Right forelimb (tissue), 1 donor: ENCODE measurements around the gene NNAT.
"Not testable (repeated sequence)": the region's sequence is repeated elsewhere in the genome, so short reads cannot be mapped to it uniquely, and the experiment has no call there.

Experiments used
- DNase-seq: peaks from one replicate; pipeline ENCODE4 v3.0.0-alpha.2; 2018

Gene NNAT

DNA sequence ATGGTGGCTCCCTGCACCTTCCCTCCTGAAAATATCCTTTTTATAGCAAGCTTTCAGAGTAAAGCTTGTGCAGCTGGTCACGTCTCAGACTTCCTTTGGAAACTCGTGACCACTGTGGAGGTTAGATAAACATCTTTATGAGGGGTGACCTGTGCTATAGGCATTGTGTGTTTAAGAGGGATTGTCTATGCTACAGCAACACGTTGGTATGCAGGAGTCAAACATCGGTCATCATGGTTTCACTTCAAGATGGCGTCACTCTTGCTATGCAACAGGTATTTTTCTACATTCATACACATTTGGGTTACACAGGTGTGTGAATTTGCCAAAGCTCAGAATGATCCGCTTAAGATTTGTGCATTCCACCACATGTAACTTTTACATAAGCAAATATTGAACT, 21.2 kb downstream of the NNAT start:
- no peak for DNase-seq

- DNase-seq: no peak
These were observed 22.8 kb downstream of the NNAT start for GRCh38 chr20:37543828-37544227.

GRCh38 chr20:37544386-37544785, 23.3 kb downstream of the NNAT start:
- no peak for DNase-seq

DNA sequence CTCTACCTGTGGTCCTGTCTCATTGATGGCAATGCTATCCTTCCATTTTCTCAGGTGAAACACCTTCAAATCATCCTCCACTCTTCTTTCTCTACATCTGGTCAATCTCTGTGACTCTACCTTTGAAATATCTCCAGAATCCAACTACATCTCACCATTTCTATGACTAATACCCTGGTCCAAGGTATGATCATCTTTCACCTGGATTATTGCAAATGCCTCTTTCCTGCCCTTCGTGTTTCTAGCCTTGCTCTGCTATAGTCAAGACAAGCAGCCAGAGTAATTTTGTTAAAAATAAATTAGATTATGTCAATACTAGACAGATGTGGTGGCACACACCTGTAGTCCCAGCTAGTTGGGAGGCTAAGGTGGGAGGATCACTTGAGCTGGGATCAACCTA, 24.5 kb downstream of the NNAT start:
- no peak for DNase-seq

DNA sequence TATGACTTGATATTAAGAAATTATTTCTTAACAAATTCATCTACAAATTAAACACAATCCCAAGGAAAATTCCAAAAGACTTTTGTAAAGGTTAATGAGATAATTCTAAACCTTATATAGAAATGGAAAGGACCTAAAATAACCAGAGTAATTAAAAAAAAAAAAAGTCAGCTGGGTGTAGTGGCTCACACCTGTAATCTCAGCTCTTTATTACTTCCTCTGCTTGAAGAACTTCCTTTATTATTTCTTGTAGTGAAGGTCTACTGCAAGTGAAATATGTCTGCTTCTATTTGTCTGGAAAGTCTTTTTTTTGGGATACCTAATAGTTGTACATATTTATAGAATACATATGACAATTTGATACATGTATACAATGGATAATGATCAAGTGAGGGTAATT, 26.9 kb downstream of the NNAT start:
- DNase-seq: no peak

DNA sequence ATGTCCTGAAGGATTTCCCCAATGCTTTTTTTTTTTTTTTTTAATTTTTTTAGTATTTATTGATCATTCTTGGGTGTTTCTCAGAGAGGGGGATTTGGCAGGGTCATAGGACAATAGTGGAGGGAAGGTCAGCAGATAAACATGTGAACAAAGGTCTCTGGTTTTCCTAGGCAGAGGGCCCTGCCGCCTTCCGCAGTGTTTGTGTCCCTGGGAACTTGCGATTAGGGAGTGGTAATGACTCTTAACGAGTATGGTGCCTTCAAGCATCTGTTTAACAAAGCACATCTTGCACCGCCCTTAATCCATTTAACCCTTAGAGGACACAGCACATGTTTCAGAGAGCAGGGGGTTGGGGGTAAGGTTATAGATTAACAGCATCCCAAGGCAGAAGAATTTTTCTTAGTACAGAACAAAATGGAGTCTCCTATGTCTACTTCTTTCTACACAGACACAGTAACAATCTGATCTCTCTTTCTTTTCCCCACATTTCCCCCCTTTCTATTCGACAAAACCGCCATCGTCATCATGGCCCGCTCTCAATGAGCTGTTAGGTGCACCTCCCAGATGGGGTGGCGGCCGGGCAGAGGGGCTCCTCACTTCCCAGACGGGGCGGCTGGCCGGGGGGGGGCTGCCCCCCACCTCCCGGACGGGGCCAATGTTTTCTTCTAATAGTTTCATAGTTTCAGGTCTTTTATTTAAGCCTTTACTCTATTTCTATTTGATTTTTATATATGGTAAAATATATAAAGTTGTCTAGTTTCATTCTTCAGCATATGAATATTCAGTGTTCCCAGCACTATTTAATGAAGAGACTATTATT, 29.3 kb downstream of the NNAT start:
- DNase-seq: not testable (repeated sequence)

DNA sequence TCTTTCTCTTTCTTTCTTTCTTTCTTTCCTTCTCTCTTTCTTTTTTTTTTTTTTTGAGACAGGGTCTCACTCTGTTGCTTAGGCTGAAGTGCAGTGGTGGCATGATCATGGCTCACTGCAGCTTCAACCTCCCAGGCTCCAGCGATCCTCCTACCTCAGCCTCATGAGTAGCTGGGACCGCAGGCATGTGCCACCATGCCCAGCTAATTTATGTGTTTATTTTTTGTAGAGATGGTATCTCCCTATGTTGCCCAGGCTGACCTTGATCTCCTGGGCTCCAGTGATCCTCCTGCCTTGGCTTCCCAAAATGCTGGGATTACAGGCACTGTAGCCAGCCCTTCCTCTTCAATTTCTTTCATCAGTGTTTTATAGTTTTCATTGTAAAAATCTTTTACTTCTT, 30.6 kb downstream of the NNAT start:
- not testable (repeated sequence) for DNase-seq

- no peak for DNase-seq
These were observed 31.4 kb downstream of the NNAT start for GRCh38 chr20:37552415-37552814.

- DNase-seq: not testable (repeated sequence)
These were observed 33.8 kb downstream of the NNAT start for GRCh38 chr20:37554721-37555298.

- no peak for DNase-seq
These were observed 35.5 kb downstream of the NNAT start for GRCh38 chr20:37556538-37556937.

GRCh38 chr20:37558306-37558705, 37.3 kb downstream of the NNAT start:
- no peak for DNase-seq

DNA sequence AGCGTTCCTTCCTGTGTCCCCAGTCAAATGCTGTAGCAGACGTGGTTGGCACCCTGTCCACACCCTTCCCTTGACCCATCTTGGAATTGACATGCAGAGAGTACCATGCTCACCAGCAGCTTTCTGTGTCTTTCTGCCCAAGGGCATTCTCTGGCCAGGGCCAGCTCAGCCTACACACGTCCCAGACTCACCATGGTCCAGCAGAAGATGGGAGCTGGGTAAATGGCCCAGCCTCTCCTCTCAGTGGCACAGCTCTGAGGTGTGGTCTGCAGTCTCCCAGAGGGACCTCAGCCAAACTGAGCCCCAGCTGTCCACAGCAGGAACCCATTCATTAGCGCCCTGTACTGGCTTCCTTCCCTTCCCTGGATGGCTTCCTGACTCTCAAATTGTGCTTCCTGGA, 37.7 kb downstream of the NNAT start:
- no peak for DNase-seq

- DNase-seq: no peak
These were observed 38.4 kb downstream of the NNAT start for GRCh38 chr20:37559312-37560027.

DNA sequence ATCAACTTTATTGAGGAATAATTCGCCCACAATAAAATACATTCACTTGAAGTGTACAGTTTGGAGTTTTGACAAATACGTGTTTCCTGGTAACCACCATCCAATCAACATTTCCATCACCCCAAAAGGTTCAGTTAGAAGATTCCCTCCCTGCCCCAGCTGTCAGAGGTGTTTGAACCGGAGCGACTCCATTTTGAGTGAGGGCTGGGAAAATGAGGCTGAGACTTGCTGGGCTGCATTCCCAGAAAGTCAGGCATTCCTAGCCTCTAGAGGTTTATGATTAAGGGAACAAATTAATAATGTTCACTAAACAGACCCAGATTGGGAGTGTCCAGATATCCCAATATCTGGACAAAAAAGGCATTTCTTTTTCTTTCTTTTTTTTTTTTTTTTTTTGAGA, 39.6 kb downstream of the NNAT start:
- DNase-seq: no peak

DNA sequence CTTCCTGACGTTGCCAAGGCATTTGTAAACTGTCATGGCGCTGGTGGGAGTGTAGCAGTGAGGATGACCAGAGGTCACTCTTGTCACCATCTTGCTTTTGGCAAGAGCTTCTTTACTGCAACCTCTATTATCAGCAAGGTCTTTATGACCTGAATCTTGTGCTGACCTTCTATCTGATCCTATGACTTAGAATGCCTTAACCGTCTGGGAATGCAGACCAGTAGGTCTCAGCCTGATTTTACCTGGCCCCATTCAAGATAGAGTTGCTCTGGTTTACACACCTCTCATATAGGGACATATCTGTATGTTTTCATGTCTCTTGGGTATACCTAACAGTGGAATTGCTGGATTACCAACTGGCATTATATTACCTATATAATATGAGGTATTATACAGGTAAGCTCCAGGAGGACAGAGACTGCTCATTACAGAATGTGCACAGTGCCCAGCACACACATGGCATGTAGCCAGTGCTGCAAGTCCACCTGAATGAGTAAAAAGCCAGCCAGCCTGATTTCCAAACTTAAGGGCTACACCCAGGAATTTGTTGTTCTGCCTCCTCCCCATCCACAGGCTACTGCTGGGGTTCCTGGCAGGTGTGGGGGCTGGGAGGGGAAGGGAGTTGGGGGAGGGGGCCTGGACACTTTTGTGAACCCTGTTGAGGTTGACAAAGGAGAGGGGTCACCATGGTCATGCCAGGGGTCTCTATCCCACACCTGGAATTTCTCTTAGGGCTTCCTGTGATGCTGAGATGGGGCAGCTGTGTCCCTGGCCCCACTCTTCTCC, 41.8 kb downstream of the NNAT start:
- DNase-seq: peak; percentile 9

DNA sequence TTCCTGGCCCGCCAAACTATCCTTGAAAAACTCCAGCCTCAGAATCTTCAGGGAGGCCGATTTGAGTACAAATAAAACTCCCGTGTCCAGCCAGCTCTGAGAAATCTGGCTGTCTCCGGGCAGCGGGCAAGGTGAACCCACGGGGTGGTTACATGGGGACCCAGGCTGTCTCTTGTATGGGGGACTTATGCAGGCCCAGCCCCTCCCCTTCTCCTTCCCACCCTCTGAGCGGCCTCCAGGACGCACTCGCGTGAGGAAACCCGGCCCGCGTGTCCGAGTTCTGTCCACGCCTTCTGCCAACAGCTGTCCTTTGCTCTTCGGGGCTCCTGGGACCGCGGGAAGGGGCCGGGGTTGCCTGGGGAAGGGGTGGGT, 43.0 kb downstream of the NNAT start:
- DNase-seq: peak; percentile 44

DNA sequence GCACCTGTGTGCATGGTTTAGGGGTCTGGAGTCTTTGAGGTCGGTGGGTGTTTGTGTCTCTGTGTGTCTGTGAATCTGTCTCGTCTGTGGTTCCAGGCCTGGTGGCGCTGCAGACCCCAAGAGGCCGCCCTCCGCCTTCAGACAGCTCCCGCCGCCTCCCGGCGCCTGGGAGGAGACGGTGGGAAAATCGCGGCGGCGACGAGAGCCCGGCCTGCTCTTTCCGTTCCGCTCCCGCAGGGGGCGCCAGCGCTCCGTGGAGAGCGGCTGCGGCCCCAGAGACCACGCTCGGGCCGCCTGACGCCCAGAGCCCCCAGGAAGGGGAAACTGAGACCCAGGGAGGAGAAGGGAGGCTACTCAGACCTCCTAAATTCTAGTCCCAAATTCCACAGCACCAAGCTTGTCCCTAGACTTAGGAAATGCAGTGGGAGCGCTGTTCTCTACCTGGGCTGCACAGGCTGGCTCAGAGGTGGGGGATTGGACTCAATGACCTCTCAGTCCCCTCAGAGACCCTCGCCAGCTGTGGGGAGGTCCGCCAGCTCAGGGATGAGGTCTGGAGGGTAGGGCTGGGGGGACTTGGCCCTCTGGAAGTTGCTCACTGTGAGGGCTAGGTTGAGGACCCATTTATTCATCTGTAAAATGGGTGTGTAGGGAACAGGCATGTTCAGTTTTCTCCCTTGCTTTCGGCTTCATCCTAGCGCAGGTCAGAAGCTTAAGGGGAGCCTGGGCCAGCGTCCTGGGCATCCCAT, 43.5 kb downstream of the NNAT start:
- peak; percentile 69 for DNase-seq

DNA sequence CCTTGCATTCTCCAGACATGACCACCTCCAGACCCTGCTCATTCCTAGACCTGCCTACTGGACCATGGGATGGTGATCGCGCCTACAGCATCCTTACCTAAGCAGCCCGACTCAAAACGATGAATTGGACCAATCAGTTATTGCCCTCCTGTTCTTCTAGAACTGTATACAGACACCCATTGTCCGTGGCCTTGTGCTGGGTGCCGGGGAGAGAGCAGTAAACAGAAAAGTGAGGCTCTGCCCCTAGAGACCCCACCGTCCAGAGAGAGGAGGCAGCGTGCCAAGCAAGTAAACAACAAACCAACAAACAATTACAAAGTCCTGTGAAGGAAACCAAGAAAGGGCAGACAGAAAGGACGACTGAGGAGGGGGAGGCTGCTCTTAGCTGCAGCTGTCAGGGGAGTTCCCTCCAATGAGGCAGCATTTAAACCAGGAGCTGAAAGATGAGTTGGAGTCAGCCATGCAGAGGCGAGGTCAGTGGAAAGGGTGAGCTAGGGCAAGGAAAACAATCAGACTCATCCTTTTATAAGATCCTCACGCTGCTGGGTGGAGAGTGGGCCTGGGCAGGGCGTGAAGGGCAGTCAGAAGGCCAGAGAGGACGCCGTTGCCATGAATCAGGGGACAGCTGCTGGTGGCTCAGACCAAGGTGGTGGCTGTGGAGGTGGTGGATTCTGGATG, 44.2 kb downstream of the NNAT start:
- peak; percentile 34 for DNase-seq

GRCh38 chr20:37566590-37567330, 45.7 kb downstream of the NNAT start:
- DNase-seq: peak; percentile 20

GRCh38 chr20:37567331-37567665, 46.2 kb downstream of the NNAT start:
- peak; percentile 46 for DNase-seq
